Esophagus (tissue), 2 donors: ENCODE results near the gene CFAP251. TPM values are rescaled to one million over a fixed set of nuclear protein-coding genes. Genes with fewer than 3 reads are reported as not detected.

Experiments
- H3K27ac ChIP-seq, 2 donors: one replicate each; pipeline ENCODE4 v1.5.1; 2013; ENCODE audit warnings: low read depth in 2 of 2, mild to moderate bottlenecking in 2 of 2, inconsistent platforms in 1 of 2, low read length in 1 of 2, moderate library complexity in 1 of 2
- H3K27me3 ChIP-seq, 2 donors: one replicate each; pipeline ENCODE4 v1.6.1; 2013; ENCODE audit warnings: low read length in 2 of 2, control low read depth in 1 of 2, mild to moderate bottlenecking in 1 of 2; ENCODE audit not compliant: insufficient read depth in 2 of 2, control insufficient read depth in 1 of 2
- H3K36me3 ChIP-seq, 2 donors: one replicate each; pipeline ENCODE4 v1.6.1; 2013; ENCODE audit warnings: low read length in 1 of 2; ENCODE audit not compliant: control insufficient read depth in 2 of 2, insufficient read depth in 2 of 2
- H3K4me1 ChIP-seq, 2 donors: one replicate each; pipeline ENCODE4 v1.6.1; 2013; ENCODE audit warnings: low read length in 1 of 2; ENCODE audit not compliant: control insufficient read depth in 2 of 2, insufficient read depth in 2 of 2
- H3K4me3 ChIP-seq, 2 donors: one replicate each; pipeline ENCODE4 v1.5.1; 2013; ENCODE audit warnings: low read length in 2 of 2, mild to moderate bottlenecking in 2 of 2, low read depth in 1 of 2, moderate library complexity in 1 of 2
- H3K9me3 ChIP-seq, 2 donors: one replicate each; pipeline ENCODE4 v1.6.1; 2013; ENCODE audit warnings: mild to moderate bottlenecking in 2 of 2, low read depth in 1 of 2, low read length in 1 of 2, moderate library complexity in 1 of 2; ENCODE audit not compliant: control insufficient read depth in 2 of 2, insufficient read depth in 1 of 2
- WGBS, 2 donors: extraction: QIAGEN DNeasy Blood & Tissue Kit; methylation state at CpG; one replicate each; pipeline ENCODE4 v1.1.7; 2013; 5-methylcytosine and 5-hydroxymethylcytosine counted together
- polyA plus RNA-seq, 2 donors: library from polyadenylated mRNA; stranded (reverse); fragments of 200-250 nt; gene quantifications; one replicate each; pipeline ENCODE4 v1.2.3, GENCODE V29; 2013
- donor health status: healthy with polysubstance abuse.
- donor health status: Bipolar disorder and iron deficiency.

CFAP251 gene
- polyA plus RNA-seq, 2 donors, result 0.33 to 0.42 TPM

DNA sequence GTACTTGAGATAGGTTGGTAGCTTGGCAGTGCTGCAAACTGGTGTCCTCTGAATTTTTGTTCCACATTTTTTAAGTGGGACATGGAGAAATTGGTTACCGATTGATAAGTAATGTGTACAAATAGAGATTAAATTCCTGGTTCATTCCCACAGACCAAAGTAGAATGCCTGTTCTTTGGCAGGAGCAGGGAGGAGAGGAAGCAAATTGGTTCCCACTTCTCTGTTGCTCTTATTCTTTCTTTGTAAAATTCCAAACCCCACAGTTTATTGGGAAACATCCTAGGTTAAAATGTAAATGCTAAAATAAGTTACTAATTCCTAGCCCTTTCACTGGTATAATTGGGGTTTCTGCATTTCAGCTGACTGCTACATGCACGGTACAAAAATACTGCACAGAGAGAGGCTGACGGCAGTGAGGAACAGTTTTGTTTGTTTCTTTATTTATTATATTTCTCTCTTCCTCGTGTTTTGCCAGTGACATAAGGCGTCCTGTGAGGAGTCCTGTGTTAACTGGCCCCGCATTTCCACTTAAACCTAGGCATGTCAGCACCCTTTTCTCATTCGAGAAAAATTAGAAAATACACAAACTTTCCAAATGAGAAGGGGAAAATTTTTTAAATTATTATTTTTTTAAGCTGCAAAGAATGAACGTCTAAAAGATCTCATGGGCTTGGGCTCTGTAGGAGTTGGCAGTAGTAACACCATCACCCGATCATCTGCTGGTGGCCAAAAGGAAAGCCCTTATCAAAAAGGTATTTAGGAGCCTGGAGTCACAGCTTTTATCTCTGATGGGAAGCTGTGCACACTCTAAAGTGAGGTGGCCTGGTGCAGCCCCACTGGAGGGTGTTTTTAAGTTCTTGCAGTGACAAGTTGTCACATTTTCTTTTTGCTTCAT is 77.9 kb downstream of the CFAP251 start:
- Histone ChIP-seq H3K4me3 (no peak overlapping the region), H3K27ac (no peak overlapping the region), H3K36me3 (no peaks in the 10 kb centered on the region), H3K9me3 (peaks cover 0 to 4% of the 10 kb centered on the region in 2 donors), H3K4me1 (no peaks in the 10 kb centered on the region), H3K27me3 (no peaks in the 10 kb centered on the region)
- WGBS, 2 donors, result 56 to 66% methylated on average over 9 of the region's 9 CpGs

DNA sequence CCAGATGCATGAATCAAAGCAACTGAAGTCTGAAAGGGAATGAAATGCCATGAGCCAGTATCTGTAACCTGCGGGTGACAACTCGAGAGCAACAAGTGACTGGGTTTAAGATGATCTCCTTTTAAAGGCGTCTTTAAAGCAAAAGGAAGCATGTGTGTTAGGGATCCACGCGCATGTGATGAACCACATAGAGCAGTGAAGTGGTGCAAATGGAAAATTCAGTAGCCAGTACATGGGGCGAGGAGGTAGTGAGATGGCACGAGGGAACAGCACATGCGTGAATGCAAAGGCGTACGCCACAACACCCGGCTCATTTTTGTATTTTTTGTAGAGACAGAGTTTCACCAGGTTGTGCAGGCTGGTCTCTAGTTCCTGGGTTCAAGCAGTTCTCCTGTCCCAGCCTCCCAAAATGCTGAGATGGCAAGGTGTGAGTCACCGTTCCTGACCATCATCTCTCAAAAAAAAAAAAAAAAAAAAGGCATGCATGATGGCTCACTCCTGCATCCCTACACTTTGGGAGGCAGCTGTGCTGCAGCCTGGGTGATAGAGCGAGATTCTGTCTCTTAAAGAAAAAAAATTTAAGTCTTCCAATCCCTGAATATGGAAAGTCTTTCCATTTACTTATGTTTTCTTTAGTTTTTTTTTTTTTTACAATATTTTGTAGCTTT is 78.7 kb downstream of the CFAP251 start:
- WGBS, 2 donors, result 85 to 89% methylated on average over 13 of the region's 13 CpGs
- Histone ChIP-seq H3K9me3 (peaks cover 0 to 4% of the 10 kb centered on the region in 2 donors), H3K4me3 (no peak overlapping the region), H3K36me3 (no peaks in the 10 kb centered on the region), H3K27me3 (no peaks in the 10 kb centered on the region), H3K27ac (no peak overlapping the region), H3K4me1 (no peaks in the 10 kb centered on the region)

DNA sequence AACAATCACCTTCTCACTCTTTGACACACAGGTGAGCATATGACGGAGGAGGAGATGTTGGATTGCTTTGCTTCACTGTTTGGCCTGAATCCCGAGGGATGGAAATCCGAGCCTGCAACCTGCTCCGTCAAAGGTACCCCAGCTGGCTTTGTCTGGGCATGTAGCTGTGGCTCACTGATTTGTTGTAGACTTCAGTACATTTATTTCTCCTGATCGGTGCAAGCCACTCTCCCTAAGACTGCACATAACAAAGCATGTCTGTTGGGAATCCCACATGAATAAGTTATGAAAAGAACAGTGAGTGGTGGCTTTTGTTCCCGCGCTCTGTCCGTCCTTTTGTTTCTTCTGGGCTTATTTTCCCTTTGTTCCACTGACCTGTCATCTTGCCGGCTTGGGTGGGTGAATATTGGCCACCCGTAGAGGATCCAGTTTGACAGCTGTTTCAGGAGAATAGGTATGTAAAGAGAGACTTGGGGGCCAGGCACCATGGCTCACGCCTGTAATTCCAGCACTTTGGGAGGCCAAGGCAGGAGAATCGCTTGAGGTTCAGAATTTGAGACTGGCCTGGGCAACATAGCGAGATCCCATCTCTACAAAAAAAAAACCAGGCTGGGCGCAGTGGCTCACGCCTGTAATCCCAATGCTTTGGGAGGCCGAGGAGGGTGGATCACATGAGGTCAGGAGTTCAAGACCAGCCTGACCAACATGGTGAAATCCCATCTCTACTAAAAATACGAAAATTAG is 83.2 kb downstream of the CFAP251 start:
- no peaks in the 10 kb centered on the region for H3K36me3 ChIP-seq
- H3K4me1 ChIP-seq, result peaks cover 2 to 3% of the 10 kb centered on the region in 2 donors
- 67 to 81% methylated on average over 17 of the region's 17 CpGs for WGBS, 2 donors
- no peak overlapping the region for H3K4me3 ChIP-seq
- no peaks in the 10 kb centered on the region for H3K27me3 ChIP-seq
- peaks cover 0 to 4% of the 10 kb centered on the region in 2 donors for H3K9me3 ChIP-seq
- no peak overlapping the region for H3K27ac ChIP-seq

DNA sequence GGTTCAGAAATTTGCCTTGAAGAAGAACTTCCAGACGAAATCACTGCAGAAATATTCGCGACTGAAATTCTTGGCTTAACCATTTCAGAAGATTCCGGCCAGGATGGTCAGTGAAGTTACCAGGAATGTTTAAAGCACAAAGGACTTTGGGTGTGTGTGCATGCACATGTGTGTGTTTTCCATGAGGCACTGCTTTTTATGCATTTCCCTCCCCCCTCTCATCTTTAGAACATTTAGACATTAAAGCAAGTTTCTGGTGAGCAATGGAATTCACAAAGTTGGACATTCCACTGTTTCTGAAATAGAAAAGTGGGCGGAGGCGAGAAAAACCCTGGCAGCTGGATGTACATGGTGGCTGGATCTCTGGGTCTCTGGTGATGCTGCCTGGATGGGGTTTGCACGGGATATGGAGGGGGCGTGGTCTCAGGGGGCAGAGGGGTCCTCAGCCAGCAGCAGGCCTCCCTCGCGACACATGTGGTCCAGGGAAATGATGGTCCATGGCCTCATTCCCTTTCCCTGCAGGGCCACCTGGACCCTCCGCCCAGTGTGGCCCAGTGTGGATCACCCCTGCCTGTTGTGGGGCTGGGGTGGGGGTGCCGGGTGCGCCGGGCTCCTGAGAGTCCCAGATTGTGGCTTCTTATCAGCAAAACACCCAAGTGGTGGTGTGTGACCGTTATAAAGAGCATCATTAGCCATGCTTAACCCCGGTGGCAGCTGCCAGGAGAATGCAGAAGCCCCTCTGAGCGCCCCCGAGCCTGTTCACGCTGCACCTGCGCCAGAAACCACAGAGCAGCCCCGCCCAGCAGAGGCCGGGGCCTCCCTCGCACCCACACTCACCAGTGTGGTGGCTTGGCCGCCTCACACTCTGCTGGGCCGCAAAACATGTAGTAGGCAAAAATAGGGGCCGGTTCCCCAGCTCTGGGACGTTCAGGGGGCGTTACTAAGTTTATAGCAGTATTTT is 85.5 kb downstream of the CFAP251 start:
- no peak overlapping the region for H3K4me3 ChIP-seq
- H3K36me3 ChIP-seq, result no peaks in the 10 kb centered on the region
- no peaks in the 10 kb centered on the region for H3K27me3 ChIP-seq
- H3K4me1 ChIP-seq, result peaks cover 2 to 3% of the 10 kb centered on the region in 2 donors
- 62 to 64% methylated on average over 28 of the region's 28 CpGs for WGBS, 2 donors
- peaks cover 0 to 4% of the 10 kb centered on the region in 2 donors for H3K9me3 ChIP-seq
- no peak overlapping the region for H3K27ac ChIP-seq

DNA sequence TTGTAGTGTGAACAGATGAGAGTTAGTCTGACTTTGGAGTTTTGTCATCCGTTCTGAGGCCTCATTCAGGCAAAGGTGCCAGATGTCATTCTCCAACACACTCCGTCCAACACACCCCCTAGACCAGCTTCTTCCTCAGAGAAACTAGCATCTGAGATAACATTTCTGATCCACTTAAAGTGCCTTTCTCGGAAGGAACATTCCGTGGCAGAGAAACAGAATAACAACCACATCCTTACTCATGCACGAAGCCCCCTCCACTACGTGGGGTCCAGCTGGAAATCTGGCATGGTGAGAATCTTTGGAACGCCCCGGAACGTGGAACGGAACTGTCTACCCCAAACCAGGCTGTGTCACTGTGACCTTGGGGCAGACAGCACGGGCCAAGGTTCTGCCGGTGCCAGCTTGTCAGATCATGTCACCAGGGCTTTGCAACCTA is 86.3 kb downstream of the CFAP251 start:
- Histone ChIP-seq H3K4me3 (no peak overlapping the region), H3K36me3 (no peaks in the 10 kb centered on the region), H3K27me3 (no peaks in the 10 kb centered on the region), H3K4me1 (peaks cover 2 to 3% of the 10 kb centered on the region in 2 donors), H3K9me3 (peaks cover 0 to 3% of the 10 kb centered on the region in 2 donors), H3K27ac (no peak overlapping the region)
- 31 to 48% methylated on average over 12 of the region's 12 CpGs for WGBS, 2 donors

DNA sequence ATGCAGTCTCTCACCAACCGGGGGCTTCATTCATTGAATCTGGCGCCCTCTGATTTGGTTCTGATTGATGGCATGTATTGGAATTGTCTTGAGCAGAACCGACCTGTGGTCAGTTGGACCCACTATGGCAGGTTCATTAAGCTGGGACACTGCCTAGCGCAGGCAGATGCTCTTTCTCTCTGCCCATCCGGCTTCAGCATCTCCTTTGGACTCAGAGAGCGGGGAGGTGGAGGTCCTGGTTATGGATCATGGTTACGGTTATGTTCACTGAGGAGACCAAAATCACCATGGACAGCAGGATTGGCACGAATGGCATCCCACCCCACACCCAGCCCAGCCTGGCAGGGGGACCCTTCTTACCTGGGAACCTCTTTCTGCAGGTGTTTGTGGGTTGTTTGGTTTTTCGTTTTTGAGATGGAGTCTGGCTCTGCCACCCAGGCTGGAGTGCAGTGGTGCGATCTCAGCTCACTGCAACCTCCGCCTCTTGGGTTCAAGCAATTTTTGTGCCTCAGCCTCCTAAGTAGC is 86.9 kb downstream of the CFAP251 start:
- 73 to 80% methylated on average over 11 of the region's 11 CpGs for WGBS, 2 donors
- Histone ChIP-seq H3K9me3 (no peaks in the 10 kb centered on the region), H3K27me3 (no peaks in the 10 kb centered on the region), H3K36me3 (no peaks in the 10 kb centered on the region), H3K4me1 (peaks cover 2 to 3% of the 10 kb centered on the region in 2 donors), H3K27ac (no peak overlapping the region), H3K4me3 (no peak overlapping the region)

DNA sequence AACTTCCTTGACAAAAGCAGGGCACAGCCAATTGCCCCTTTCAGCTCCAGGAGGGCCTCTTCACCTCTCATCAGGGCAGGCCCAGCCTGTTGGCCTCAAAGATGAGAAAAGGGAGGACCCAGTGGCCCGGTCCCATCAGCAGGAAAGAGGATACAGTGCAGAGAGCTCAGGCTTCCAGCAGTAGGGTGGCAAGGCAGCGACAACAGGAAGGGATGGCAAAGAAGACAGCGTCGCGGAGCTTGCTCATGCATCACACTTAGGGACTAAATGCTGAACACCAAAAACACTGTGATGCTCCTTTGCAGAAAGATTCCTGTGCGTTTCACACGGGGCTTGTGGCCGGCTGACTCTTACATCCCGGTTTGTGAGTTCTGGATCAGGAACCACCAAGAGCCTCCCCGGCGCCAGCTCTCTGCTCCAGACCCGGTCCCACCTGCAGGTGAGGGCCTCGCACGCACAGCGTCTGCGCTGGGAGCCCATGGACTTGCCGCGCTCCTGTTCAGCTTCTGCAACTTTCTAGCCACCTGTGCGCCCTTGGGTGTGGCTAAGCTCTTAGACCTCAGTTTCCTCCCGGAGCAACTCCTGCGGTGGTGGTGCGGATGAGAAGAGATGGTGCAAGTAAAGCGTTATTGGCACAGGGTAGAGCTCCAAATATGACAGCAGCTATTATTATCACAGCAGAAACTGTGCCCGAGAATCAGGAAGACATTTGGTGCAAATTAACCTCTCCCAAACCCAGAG is 88.0 kb downstream of the CFAP251 start:
- Histone ChIP-seq H3K27me3 (no peaks in the 10 kb centered on the region), H3K27ac (no peak overlapping the region), H3K9me3 (no peaks in the 10 kb centered on the region), H3K36me3 (no peaks in the 10 kb centered on the region), H3K4me3 (no peak overlapping the region), H3K4me1 (peaks cover 2 to 3% of the 10 kb centered on the region in 2 donors)
- WGBS, 2 donors, result 80 to 83% methylated on average over 24 of the region's 24 CpGs

DNA sequence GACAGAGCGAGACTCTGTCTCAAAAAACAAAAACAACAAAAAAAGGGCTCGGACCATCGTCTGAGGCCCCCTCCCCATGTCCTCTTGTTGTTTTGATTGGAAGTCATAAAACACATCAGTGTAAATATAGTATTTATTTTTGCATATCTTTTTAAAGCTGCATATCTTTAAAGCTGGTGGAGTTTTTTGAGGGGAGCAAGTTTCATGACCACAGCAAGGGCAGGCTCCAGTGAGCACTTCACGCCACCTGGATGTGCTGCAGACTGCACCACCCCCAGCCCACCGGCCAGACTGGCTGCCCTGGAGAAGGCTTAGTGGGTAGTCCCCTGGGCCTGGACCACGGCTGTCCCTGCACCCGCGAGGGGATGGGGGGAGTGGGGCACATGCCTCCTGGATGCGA is 91.3 kb downstream of the CFAP251 start:
- H3K27me3 ChIP-seq, result no peaks in the 10 kb centered on the region
- H3K4me3 ChIP-seq, result no peak overlapping the region
- peaks cover 0 to 3% of the 10 kb centered on the region in 2 donors for H3K4me1 ChIP-seq
- H3K27ac ChIP-seq, result no peak overlapping the region
- H3K36me3 ChIP-seq, result no peaks in the 10 kb centered on the region
- H3K9me3 ChIP-seq, result no peaks in the 10 kb centered on the region
- 90% methylated on average over 9 of the region's 9 CpGs for WGBS, 2 donors
